ENCODE measurements around the gene DUSP22.

GRCh38 chr6:317060-317447 is 24.8 kb downstream of the DUSP22 start:
- TF ChIP-seq GATA2 (IDR thresholded peaks at IDR 0.05; ENCODE audit: low read depth, low read length) (no peak), GATA3 (IDR thresholded peaks at IDR 0.05; ENCODE audit: low read depth, low read length) (no peak)

All from SH-SY5Y (cell line).